GM03348 (cell line): Measurements from ENCODE around the gene CXCL9.
A peak's percentile ranks its signal among the peaks of the same experiment; 100 is the strongest.
"Not testable (repeated sequence)": the region's sequence is repeated elsewhere in the genome, so short reads cannot be mapped to it uniquely, and the experiment has no call there.

Experiments used
- DNase-seq: peaks from one replicate; pipeline ENCODE4 v3.0.0; 2012; ENCODE audit warnings: low spot score

The CXCL9 gene

DNA sequence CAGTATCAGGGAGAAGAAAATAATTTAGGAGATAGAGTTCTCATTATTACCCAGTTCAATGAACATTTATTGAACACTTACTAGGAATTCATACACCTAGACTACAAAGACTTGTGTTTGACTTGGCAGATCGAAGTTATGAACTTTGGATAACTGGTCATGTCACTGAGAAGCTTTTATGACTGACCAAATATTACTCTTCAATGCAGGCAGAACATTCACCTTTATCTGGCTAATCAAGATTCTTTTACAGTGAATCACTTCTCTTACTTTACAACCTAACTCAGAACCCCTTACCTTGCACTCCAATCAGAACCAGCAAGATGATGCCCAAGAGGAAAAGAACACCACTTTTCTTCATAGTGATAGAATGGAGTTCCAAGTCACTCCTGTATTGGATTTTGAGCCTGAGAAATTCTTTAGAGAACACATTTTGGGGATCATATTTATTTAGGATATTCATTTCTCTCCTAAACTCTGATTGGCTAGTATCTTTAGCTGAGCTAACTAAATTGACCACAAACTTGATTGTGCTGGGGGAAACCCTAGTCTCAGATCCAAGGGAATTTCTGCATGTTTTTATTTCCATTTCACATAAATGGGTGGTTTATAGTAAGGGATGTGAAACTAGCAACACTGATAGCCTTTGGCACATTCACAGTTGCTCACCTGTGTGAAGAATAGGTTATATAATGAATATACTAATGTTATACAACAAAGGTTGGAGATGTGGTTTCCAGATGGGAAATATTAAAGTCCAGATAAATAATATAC, at the start of gene CXCL9:
TSS of gene CXCL9 (minus strand) at position 421 of the 774 bp plus-strand sequence. CDS start at position 361, 60 bp downstream.
- no peak for DNase-seq

- DNase-seq = no peak
These were observed 48.1 kb upstream of the CXCL9 start for GRCh38 chr4:76055421-76055820.

GRCh38 chr4:76055016-76055415, 47.7 kb upstream of the CXCL9 start:
- no peak for DNase-seq

- no peak for DNase-seq
These were observed 46.4 kb upstream of the CXCL9 start for GRCh38 chr4:76053730-76054129.

- not testable (repeated sequence) for DNase-seq
These were observed 43.3 kb upstream of the CXCL9 start for GRCh38 chr4:76050560-76051050.

DNA sequence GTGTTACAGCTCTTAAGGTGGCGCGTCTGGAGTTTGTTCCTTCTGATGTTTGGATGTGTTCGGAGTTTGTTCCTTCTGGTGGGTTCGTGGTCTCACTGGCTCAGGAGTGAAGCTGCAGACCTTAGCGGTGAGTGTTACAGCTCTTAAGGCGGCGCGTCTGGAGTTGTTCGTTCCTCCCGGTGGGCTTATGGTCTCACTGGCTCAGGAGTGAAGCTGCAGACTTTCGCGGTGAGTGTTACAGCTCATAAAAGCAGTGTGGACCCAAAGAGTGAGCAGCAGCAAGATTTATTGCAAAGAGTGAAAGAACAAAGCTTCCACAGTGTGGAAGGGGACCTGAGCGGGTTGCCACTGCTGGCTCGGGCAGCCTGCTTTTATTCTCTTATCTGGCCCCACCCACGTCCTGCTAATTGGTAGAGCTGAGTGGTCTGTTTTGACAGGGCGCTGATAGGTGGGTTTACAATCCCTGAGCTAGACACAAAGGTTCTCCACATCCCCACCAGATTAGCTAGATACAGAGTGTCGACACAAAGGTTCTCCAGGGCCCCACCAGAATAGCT, 42.6 kb upstream of the CXCL9 start:
- DNase-seq = not testable (repeated sequence)

- not testable (repeated sequence) for DNase-seq
These were observed 37.4 kb upstream of the CXCL9 start for GRCh38 chr4:76044686-76045085.

DNA sequence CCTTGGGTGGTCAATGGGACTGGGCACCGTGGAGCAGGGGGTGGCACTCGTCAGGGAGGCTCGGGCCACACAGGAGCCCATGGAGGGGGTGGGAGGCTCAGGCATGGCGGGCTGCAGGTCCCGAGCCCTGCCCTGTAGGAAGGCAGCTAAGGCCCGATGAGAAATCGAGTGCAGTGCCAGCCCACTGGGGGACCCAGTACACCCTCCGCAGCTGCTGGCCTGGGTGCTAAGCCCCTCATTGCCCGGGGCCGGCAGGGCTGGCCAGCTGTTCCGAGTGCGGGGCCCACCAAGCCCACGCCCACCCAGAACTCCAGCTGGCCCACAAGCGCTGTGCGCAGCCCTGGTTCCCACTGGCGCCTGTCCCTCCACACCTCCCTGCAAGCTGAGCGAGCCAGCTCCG, 36.0 kb upstream of the CXCL9 start:
- DNase-seq = not testable (repeated sequence)

DNA sequence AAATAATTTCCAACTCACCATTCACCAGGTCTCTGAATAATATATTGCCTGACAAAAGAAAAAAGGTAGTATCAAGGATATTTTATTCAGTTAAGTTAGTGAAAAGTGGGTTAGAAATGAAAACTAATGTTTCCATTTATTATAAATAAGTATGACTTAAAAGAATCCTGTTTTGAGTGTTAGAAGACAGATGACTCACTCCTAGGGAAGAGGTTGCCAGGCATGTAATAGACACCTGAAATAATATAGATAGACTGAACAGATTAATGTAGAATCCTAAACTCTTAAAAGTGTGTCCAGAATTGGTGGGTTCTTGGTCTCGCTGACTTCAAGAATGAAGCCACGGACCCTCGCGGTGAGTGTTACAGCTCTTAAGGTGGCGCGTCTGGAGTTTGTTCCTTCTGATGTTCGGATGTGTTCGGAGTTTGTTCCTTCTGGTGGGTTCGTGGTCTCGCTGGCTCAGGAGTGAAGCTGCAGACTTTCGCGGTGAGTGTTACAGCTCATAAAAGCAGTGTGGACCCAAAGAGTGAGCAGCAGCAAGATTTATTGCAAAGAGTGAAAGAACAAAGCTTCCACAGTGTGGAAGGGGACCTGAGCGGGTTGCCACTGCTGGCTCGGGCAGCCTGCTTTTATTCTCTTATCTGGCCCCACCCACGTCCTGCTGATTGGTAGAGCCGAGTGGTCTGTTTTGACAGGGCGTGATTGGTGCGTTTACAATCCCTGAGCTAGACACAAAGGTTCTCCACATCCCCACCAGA, 35.1 kb upstream of the CXCL9 start:
- not testable (repeated sequence) for DNase-seq

- no peak for DNase-seq
These were observed 29.5 kb upstream of the CXCL9 start for GRCh38 chr4:76036855-76037254.

DNA sequence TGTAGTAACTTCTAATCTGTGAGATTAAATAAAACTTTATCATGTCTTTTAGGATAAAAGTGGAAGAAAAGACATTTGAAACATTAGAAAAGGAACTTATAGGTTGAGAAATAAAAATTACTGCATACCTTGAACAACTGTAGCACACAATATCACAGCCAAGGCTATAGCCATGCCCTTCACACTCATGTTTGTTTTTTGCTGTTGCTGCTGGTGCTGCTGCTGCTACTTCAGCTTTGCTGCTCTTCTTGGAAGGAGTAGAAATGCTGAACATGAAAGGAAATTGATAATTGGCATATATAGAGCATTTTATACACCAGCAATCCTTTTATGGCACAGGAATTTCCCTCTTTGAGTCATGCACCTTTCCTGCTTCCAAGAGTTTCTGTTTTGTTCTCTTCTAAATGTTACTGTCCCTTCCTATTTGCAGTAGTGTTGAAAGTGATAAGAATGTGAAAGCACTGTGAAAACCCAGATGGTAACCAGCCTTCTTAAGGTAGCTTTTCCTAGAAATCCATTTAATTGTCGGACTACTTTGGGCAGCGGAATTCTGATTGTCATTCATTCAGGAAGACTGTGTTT, 28.6 kb upstream of the CXCL9 start, which contains the start of gene CXCL11:
TSS of gene CXCL11 (minus strand) at position 272 of the 582 bp plus-strand sequence. CDS start at position 189, 83 bp downstream.
- DNase-seq = no peak

- DNase-seq = no peak
These were observed 27.8 kb upstream of the CXCL9 start for GRCh38 chr4:76035141-76035540.

DNA sequence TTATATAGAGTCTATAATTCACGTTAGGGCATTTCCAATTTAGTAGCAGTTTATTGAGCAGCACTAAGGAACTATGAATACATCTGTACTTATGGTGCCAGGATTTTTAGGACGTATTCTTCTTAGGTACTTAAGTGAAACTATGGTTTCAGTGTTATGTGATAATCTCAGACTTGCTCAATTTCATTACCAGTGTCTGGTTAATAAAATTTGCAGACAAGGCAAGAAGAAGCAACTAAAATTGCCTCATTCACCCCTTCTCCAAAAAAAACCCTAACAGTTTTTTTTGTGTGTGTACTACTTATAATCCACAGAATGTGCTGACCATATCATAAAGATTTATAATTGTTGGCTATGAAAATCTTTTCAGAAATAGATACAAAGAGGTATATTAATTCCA, 22.0 kb upstream of the CXCL9 start:
- DNase-seq = no peak

DNA sequence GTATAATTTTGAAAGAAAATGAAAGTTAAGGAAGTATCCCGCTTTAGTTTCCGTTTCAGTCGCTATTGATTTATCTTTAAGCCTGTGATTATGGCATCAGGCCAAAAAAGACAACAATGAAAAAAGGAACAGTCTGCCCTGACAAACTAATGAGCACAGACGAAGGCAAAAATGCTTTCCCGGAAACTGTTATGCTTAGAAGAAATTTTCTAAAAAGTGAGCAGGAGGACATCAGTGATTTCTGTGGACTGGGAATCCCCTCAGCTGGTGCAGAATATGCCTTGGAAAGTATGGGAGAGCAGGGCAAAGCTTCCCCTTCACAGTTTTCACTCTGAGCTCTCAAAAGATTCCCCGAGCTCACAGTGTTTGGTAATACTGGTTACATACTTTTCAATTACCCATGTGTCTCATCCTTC, 21.0 kb upstream of the CXCL9 start:
- DNase-seq = peak; percentile 7

DNA sequence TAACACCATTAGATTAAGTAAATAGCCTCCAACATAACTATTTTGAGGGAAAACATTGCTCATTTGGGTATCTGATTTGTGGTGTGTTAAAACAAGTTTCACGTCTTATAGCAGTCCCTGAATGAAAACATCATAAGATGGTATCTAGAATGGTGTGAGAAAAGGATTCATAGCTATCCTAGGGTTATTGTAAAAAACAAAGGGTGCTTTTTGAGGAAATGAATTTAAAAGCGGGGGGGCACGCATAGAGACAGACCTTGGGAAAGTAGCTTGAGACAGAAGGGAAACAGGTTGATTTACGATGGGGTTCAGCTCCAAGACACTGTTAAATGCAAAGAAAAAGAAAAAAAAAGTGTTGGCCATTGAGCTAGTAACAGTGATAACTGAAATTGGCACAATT, 16.8 kb upstream of the CXCL9 start:
- DNase-seq = no peak

GRCh38 chr4:76023389-76023788, 16.1 kb upstream of the CXCL9 start, which contains the start of gene CXCL10:
CXCL10 (minus strand) TSS chr4:76023497; CDS start chr4:76023431, 66 bp downstream.
- no peak for DNase-seq

GRCh38 chr4:76022677-76023076, 15.4 kb upstream of the CXCL9 start:
- DNase-seq = no peak

- no peak for DNase-seq
These were observed 14.7 kb upstream of the CXCL9 start for GRCh38 chr4:76022031-76022430.

DNA sequence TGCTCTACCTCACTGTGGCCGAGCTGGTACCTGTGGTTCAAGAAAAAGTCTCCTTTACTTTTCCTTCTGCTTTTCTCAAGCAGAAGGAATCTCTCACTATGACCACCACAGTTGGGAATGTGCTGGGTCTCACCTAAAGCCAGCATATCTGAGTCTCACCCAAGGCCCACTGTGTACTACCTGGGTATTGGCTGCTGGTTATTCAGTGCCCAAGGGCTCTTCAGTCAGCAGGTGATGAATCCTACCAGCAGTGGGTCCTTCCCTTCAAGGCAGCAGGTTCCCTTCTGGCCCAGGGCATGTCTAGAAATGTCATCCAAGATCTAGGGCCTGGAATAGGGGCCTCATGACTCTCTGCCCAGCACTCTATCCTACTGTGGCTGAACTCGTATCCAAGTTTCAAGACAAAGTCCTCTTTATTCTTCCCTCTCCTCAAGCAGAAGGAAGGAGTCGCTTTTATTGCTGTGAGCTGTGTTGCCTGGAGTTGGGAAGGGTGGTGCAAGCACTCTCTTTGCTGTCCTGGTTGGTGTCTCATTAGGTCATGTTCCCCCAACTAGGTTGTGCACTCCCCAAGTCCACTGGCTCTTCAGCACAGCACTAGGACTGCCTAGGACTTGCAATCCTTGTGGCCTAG, 9.9 kb upstream of the CXCL9 start:
- DNase-seq = no peak

GRCh38 chr4:76016393-76016792, 9.1 kb upstream of the CXCL9 start:
- DNase-seq = no peak

GRCh38 chr4:76013540-76013939, 6.2 kb upstream of the CXCL9 start:
- DNase-seq = no peak

DNA sequence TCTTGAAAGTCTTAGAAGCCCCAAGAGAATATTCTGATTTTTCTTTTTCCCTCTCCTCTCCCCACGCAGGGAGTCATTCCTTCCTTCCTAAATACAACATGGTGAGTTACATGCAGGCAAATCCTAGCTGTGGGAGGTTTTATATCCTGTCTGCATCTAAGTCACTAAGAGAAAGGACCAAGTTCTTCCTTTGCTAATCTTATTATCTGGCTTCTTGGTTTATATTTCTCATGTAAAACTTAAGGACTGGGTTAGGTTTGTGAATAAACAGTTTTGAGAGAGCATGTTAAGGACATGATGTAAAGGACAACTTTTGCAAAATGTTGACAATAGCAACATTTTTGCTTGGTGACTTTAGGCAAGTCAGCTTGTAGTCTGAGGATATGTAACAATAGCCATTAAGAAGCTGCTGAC, 5.1 kb upstream of the CXCL9 start:
- peak; percentile 16 for DNase-seq
